Activated CD4-positive, alpha-beta T cell treated with anti-CD3 and anti-CD28 coated beads, Interleukin-2, amount 50 U/mL, for 16 hours (primary cell): Measurements from ENCODE around the gene UBL4B.
A peak's percentile ranks its signal among the peaks of the same experiment; 100 is the strongest.

Experiments used
- DNase-seq: peaks from one replicate; pipeline ENCODE4 v3.0.0-alpha.2; 2020

The UBL4B gene

DNA sequence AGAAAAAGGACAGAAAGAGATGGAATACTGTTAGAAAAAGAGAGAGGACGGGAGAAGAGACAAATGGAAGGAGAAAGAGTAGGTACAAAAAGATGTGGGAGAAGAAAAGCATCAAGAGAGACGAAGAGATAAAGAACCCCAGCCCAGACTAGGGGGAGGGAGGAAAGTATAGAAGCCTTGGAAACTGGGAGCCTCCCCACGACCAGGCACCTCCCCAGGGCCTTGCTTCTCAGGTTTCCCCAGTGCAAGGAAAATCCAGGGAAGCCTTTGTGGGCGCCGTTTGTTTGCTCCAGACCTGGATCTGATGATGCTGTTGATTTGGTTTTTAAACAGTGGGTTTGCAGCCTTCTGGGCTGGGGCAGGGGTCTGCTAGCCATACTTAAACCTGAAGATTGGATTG, 26.6 kb upstream of the UBL4B start:
- no peak for DNase-seq

- DNase-seq: no peak
Observed at GRCh38 chr1:110086961-110087360, 25.3 kb upstream of the UBL4B start.

DNA sequence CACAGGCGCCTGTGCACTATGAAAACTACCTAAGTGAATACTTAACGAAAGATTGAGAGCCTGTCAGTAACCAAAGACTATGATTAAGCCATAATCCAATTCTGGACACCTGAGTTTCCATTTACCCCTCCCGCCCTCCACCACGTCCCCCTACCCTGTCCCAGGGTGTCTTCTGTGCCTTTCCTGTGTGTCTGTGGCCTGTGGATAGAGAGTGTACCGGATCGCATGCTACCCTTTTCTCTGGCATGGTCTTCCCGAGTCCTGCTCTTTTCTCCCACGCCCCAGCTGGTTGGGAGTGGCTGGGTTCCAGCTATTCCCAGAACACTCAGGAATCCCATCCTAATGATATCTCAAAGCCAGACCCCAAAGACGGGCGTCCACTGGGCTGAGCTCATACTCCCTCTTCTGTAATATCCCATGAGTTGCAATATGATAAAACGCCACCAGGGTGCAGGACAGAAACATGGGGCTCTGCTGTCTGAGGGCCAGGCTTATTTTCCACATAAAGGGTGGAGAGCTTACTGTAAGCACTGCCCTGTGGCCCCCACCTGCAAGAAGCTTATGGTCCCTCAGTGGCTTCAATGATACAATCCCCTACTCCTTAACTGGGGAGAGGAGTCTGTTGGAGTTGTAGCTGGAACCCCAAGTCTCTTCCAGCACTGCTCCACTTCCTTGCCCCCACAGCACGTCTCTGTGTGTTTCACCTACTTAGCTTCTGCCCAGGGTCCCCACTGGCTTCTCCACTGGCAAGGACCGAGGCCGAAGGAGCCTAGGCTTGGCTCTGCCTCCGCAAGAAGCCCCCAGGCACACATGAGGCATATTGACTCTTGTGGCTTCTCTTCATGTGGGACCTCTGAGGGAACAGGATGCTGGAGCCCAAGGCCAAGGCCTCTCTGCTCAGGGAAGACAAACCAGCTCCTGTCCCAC, 24.2 kb upstream of the UBL4B start:
- DNase-seq: peak; percentile 65

DNA sequence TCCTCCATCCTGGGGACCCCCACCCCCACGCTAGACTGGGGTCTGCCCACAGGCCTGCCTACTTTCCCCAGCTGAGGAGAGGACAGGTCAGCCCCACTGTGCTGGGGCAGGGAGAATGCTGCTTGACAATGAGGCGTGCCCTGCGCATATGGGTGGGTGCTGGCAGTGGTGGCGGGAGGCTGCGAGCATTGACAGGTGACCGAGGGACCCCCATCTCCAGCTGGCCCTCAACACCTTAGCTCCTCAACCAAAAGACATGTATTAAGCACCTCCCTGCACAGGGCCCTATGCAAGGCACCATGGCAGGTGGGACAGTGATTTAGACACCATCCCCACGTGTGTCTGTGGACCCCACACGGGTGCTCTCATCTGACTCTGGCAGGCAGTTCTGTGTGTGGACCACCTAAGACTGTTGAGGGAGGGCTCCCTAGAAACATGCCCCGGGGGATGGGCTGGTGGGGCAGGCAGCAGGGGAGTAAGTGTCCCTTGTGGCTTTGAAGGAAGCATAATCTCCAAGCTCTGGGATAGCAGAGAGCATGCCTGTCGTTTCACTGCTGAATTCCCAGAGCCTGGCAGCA, 23.4 kb upstream of the UBL4B start:
- no peak for DNase-seq

DNA sequence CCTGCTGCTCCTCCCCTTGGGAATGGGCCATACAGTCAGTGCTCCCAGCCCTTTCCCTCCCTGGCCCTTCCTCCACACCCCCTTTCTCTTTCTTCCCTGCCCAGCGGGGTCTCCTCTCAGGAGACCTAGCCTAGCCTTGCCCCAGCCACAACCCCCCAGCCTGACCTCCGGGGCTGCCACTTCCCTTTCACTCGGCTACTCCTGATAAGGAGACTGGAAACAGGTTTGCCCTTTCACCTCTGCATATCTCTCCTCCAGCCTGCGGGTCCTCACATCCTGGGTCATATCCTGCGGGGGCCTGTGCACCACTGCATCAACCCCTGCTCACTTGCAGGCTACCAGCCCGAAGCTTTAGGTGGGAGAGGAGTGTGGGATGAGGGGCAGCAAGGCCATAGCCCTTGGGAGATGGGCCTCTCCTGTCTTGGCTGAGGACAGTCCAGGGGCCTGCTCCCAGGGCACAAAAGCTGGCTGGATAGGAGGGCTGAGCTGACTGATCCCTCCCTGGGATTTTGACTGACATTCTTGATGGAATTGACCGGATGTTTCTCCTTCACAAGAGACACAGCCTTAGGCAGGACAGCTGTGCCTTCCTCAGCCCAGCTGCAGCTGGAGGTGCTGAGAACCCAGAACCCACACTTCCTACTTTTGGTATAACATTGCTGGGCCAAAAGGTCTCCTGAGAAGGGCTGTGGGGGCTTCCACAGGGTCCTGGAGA, 22.5 kb upstream of the UBL4B start:
- no peak for DNase-seq

- no peak for DNase-seq
Observed at GRCh38 chr1:110091381-110091780, 20.9 kb upstream of the UBL4B start.

DNA sequence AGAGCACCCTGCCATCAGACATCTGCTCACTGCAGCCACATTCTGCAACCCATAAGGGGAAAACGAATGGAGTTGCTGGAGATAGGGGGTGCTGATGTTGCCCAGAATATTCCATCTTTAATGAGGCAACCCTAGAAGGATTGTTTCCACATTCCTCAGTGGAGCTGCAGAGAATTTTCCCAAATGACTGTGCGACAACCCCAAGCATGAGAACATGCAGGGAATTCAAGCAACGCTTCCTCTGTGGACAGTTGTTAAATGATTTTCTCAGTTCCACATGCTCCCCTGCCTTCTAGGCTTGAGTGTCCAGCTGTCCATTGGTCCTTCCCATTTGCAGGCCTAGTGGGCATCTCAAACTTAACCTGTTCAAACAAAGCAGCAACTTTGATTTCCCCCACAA, 20.5 kb upstream of the UBL4B start:
- no peak for DNase-seq

DNA sequence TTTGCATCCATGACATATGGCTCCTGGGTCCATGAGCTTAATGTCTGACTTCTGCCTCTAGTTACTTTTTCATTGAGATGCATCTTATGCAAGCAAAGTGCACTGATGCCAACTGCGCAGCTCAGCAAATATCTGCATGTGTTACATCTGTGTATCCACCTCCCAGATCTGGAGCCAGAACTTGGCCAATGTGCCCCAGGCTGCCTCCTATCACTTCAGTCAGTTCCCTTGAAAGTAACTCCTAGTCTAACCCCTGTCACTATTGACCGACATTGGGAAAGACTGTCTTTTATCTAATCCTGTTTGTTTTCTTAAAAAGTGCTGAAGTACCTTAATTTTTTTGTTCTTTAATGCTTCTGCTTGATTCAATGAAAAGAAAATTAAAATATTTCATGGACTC, 19.3 kb upstream of the UBL4B start:
- DNase-seq: no peak

DNA sequence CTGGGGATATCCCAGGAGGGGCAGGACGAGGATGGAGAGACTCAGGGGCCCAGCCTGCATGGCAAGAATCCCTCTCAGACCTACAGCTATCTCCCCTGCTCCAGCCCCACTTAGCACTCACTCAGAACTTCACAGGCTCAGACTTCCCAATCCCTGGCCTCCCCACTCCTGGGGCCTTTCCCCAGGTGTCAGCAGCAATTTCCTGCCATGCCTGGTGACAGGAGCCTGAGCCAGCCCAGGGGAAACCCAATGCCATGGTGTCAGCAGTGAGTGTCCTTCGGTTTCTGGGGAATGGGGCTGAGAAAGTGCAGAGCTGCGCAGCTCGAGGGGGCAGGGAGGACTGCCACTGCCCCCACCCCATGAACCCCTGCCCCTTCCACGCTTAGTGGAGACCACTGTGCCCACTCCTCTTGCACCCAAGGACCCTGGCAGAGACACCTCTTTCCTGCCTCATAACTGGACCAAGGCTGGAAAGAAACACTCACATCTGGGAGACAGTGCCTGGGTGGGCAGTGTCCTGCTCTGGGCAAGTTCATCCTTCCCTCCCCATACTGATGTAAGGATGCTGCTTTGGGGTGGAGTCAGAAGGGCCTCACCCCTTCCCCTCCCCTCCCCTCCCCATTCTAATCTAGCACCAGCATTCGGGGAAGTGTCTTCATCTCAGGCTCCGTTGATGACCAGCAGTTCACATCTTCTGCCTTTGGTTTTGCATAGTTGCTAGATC, 17.1 kb upstream of the UBL4B start:
- DNase-seq: no peak

- DNase-seq: no peak
Observed at GRCh38 chr1:110097507-110098221, 14.6 kb upstream of the UBL4B start.

DNA sequence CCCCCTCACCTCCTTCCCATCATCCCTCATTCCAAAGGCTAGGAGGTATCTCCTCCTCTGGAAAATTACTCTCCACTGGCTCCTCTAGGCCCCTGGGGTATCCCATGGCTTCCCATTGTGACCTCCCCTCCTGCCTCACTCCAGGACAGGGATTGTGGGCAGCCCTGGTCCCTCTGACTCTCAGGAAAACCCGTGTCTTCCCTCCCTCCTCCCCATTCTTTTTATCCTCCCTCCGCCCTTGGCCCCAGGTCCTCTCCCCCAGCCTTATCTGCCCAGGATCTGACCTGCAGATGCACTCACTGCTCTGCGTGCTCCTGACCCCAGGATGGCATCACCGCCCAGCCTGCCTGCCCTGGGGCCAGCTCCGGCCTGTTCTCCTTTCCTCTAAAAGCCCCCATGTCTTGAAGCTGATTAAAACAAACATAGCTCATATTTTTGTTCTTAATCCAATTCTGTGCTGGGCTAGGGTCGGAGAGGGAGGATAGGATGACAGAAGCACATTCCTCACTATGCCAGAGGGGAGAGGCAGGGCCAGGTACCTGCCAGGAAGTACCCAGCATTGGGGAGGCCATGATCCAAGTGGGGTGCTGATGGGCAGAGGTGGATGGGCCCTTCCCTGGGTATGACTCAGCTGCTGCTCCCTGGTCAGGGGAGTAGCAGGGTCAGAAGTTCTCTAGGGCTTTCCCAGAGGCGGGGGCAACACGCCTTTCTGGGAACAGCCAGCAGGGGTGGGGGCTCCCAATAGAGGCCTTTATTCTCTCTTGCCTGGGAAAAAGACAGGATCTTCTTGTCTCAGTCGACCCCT, 13.8 kb upstream of the UBL4B start:
- DNase-seq: no peak

GRCh38 chr1:110100335-110100734, 11.9 kb upstream of the UBL4B start:
- no peak for DNase-seq

GRCh38 chr1:110102081-110102480, 10.2 kb upstream of the UBL4B start:
- no peak for DNase-seq

- DNase-seq: peak; percentile 66
Observed at GRCh38 chr1:110106013-110106941, 6.0 kb upstream of the UBL4B start.

GRCh38 chr1:110107867-110108469, 4.3 kb upstream of the UBL4B start:
- no peak for DNase-seq

DNA sequence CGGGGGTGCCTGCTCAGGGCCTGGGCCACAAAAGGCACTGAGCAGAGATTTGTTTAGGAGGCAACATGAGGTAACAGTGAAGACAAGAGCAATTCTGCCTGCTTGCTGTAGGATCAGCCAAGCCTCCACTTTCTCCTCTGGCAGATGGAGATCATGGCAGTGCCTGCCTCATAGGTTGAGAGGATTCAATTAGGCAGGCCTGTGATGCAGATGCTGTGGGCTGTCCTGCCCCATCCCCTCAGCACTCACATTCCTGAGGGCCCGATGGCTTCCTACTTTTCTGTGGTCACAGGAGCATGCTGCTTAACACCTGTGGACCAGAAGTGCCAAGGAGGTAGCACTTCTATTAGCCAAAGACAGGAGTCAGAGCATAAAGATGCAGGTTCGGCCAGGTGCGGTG, 1.2 kb upstream of the UBL4B start:
- DNase-seq: no peak

- DNase-seq: no peak
Observed at GRCh38 chr1:110112656-110113055, 413 bp downstream of the UBL4B start.

- DNase-seq: no peak
Observed at GRCh38 chr1:110113551-110113950, 1.3 kb downstream of the UBL4B start.

GRCh38 chr1:110114173-110114572, 1.9 kb downstream of the UBL4B start:
- DNase-seq: no peak

DNA sequence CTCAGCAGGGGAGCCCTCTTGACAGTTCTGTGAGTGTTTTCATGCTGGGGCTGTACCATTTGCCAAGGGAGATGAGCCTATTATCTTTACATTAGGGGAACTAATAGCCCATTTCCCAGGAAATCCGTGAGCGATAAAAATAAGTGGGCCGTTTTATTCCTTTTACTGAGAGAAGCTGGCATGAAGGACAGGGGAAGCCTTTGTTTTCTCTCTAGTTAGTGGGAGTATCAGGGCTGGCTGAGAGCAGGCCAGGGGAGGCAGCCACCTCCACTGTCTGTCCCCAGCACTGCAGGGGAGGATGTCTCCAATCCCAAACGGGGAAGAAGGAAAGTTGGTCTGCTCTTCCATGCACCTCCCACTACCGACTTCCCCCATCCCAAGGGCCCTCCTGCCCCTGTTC, 2.5 kb downstream of the UBL4B start:
- DNase-seq: no peak
